Mesendoderm (in vitro differentiated cells): Measurements from ENCODE around the gene ZMYND19.

Experiments used
- DNase-seq: peaks from one replicate; pipeline ENCODE4 v3.0.0; 2013
- H2AK5ac ChIP-seq: 2 replicates; pipeline ENCODE4 v1.6.1; 2013; ENCODE audit warnings: low read length, inconsistent platforms
- H2BK120ac ChIP-seq: 2 replicates; pipeline ENCODE4 v1.6.1; 2013; ENCODE audit warnings: low read depth, mild to moderate bottlenecking, low read length, moderate library complexity, mixed read lengths
- H2BK15ac ChIP-seq: replicated peaks from 2 replicates; pipeline ENCODE4 v1.6.1; 2013; ENCODE audit warnings: low read depth, mild to moderate bottlenecking, moderate library complexity
- H2BK5ac ChIP-seq: 2 replicates; pipeline ENCODE4 v1.6.1; 2013; ENCODE audit warnings: low read length, inconsistent platforms
- H3K18ac ChIP-seq: 2 replicates; pipeline ENCODE4 v1.6.1; 2013; ENCODE audit warnings: mild to moderate bottlenecking, low read length, mixed read lengths
- H3K23ac ChIP-seq: one replicate; pipeline ENCODE4 v1.6.1; 2013; ENCODE audit warnings: low read length
- H3K27ac ChIP-seq: 2 replicates; pipeline ENCODE4 v1.5.1; 2013; ENCODE audit warnings: low read depth, mild to moderate bottlenecking, inconsistent platforms, low read length, moderate library complexity
- H3K27me3 ChIP-seq: 2 replicates; pipeline ENCODE4 v1.6.1; 2013; ENCODE audit warnings: low read length, control low read depth, mild to moderate bottlenecking, inconsistent platforms; ENCODE audit not compliant: insufficient read depth, poor library complexity
- H3K36me3 ChIP-seq: 2 replicates; pipeline ENCODE4 v1.6.1; 2013; ENCODE audit warnings: low read length, inconsistent platforms; ENCODE audit not compliant: control insufficient read depth, insufficient read depth
- H3K4ac ChIP-seq: one replicate; pipeline ENCODE4 v1.6.1; 2013; ENCODE audit warnings: low read depth, mild to moderate bottlenecking, low read length, moderate library complexity
- H3K4me1 ChIP-seq: 2 replicates; pipeline ENCODE4 v1.6.1; 2013; ENCODE audit warnings: low read depth, low read length, inconsistent platforms; ENCODE audit not compliant: control insufficient read depth
- H3K4me2 ChIP-seq: 2 replicates; pipeline ENCODE4 v1.6.1; 2013; ENCODE audit warnings: low read length
- H3K4me3 ChIP-seq: 2 replicates; pipeline ENCODE4 v1.5.1; 2013; ENCODE audit warnings: mild to moderate bottlenecking, low read length
- H3K56ac ChIP-seq: one replicate; pipeline ENCODE4 v1.6.1; 2013; ENCODE audit warnings: low read length
- H3K79me1 ChIP-seq: 2 replicates; pipeline ENCODE4 v1.6.1; 2013; ENCODE audit warnings: low read length, inconsistent platforms
- H3K79me2 ChIP-seq: 2 replicates; pipeline ENCODE4 v1.6.1; 2013; ENCODE audit warnings: mild to moderate bottlenecking, low read length; ENCODE audit not compliant: control insufficient read depth, insufficient read depth
- H3K9ac ChIP-seq: 2 replicates; pipeline ENCODE4 v1.6.1; 2013; ENCODE audit warnings: low read length, inconsistent platforms
- H4K5ac ChIP-seq: one replicate; pipeline ENCODE4 v1.6.1; 2013; ENCODE audit warnings: low read length
- H4K8ac ChIP-seq: one replicate; pipeline ENCODE4 v1.6.1; 2013; ENCODE audit warnings: low read depth, mild to moderate bottlenecking, control low read depth, low read length, moderate library complexity
- WGBS: extraction: QIAGEN DNeasy Blood & Tissue Kit; methylation state at CpG from one replicate; pipeline ENCODE4 v1.1.7; 2013; ENCODE audit warnings: low lambda C conversion rate, missing lambda C conversion rate; ENCODE audit not compliant: insufficient coverage; ENCODE audit errors: extremely low coverage; 5-methylcytosine and 5-hydroxymethylcytosine counted together

ZMYND19 gene

GRCh38 chr9:137564817-137565411 lies 25.4 kb downstream of the ZMYND19 start:
- no peak for DNase-seq
- H3K23ac ChIP-seq: no peak overlapping the region
- no peak overlapping the region for H3K9ac ChIP-seq
- no peaks in the 10 kb centered on the region for H3K79me2 ChIP-seq
- no peaks in the 10 kb centered on the region for H3K79me1 ChIP-seq
- no peak overlapping the region for H2BK15ac ChIP-seq
- no peak overlapping the region for H3K4me3 ChIP-seq
- no peak overlapping the region for H3K18ac ChIP-seq
- H2AK5ac ChIP-seq: no peak overlapping the region
- H3K4me1 ChIP-seq: no peaks in the 10 kb centered on the region
- no peak overlapping the region for H4K5ac ChIP-seq
- no peak overlapping the region for H2BK120ac ChIP-seq
- no peak overlapping the region for H4K8ac ChIP-seq
- no peak overlapping the region for H2BK5ac ChIP-seq
- H3K27ac ChIP-seq: no peak overlapping the region
- H3K4me2 ChIP-seq: no peak overlapping the region
- no CpG with 5 or more reads among the region's 18 CpGs for WGBS
- H3K56ac ChIP-seq: no peak overlapping the region
- H3K27me3 ChIP-seq: no peaks in the 10 kb centered on the region
- no peak overlapping the region for H3K4ac ChIP-seq
- peaks cover 11% of the 10 kb centered on the region for H3K36me3 ChIP-seq

DNA sequence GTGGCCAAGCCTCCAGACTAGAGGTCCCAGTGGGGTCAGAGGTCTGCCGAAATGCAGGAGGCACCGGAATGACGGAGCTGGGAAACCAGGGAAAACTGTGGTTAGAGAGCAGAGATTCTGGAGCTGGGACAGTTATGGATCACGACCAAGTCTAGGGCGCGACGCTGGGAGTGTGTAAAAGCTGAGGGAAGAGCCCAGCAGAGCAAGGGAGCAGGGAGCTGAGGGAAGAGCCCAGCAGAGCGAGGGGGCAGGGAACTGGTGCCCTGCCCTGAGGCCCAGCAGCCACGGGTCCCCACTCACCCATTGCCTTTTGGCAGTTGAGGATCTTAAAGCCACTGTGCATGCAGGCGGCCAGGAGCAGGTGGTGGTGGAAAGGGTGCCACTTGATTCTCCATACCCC lies 26.2 kb downstream of the ZMYND19 start:
- H3K36me3 ChIP-seq: peaks cover 11% of the 10 kb centered on the region
- H4K5ac ChIP-seq: no peak overlapping the region
- H3K27me3 ChIP-seq: no peaks in the 10 kb centered on the region
- no peak for DNase-seq
- no peak overlapping the region for H4K8ac ChIP-seq
- H2AK5ac ChIP-seq: no peak overlapping the region
- no peak overlapping the region for H3K4ac ChIP-seq
- H2BK5ac ChIP-seq: no peak overlapping the region
- no peaks in the 10 kb centered on the region for H3K79me1 ChIP-seq
- H2BK15ac ChIP-seq: no peak overlapping the region
- no peak overlapping the region for H2BK120ac ChIP-seq
- H3K79me2 ChIP-seq: no peaks in the 10 kb centered on the region
- no peak overlapping the region for H3K27ac ChIP-seq
- H3K18ac ChIP-seq: no peak overlapping the region
- no peak overlapping the region for H3K4me3 ChIP-seq
- WGBS: no CpG with 5 or more reads among the region's 10 CpGs
- no peak overlapping the region for H3K23ac ChIP-seq
- no peak overlapping the region for H3K9ac ChIP-seq
- no peak overlapping the region for H3K56ac ChIP-seq
- no peak overlapping the region for H3K4me2 ChIP-seq
- H3K4me1 ChIP-seq: no peaks in the 10 kb centered on the region

GRCh38 chr9:137558127-137558526 lies 32.2 kb downstream of the ZMYND19 start:
- H3K27me3 ChIP-seq: no peaks in the 10 kb centered on the region
- no peak overlapping the region for H2BK120ac ChIP-seq
- no peaks in the 10 kb centered on the region for H3K79me1 ChIP-seq
- no CpG with 5 or more reads among the region's 4 CpGs for WGBS
- no peak overlapping the region for H2BK5ac ChIP-seq
- no peak overlapping the region for H2BK15ac ChIP-seq
- H3K36me3 ChIP-seq: peaks cover 5% of the 10 kb centered on the region
- no peak overlapping the region for H3K56ac ChIP-seq
- H3K9ac ChIP-seq: no peak overlapping the region
- H3K4me2 ChIP-seq: no peak overlapping the region
- H2AK5ac ChIP-seq: no peak overlapping the region
- no peaks in the 10 kb centered on the region for H3K4me1 ChIP-seq
- H3K23ac ChIP-seq: no peak overlapping the region
- no peak overlapping the region for H3K4me3 ChIP-seq
- H3K79me2 ChIP-seq: no peaks in the 10 kb centered on the region
- no peak overlapping the region for H3K18ac ChIP-seq
- H3K4ac ChIP-seq: no peak overlapping the region
- no peak overlapping the region for H4K5ac ChIP-seq
- no peak overlapping the region for H3K27ac ChIP-seq
- no peak for DNase-seq
- no peak overlapping the region for H4K8ac ChIP-seq

- H3K4ac ChIP-seq: no peak overlapping the region
- no peak overlapping the region for H2AK5ac ChIP-seq
- H3K56ac ChIP-seq: no peak overlapping the region
- H2BK15ac ChIP-seq: no peak overlapping the region
- H4K8ac ChIP-seq: no peak overlapping the region
- H3K9ac ChIP-seq: no peak overlapping the region
- no peak overlapping the region for H3K27ac ChIP-seq
- no peak for DNase-seq
- H3K4me1 ChIP-seq: no peaks in the 10 kb centered on the region
- no peak overlapping the region for H3K4me3 ChIP-seq
- H2BK5ac ChIP-seq: no peak overlapping the region
- H3K79me2 ChIP-seq: no peaks in the 10 kb centered on the region
- H4K5ac ChIP-seq: no peak overlapping the region
- H2BK120ac ChIP-seq: no peak overlapping the region
- H3K4me2 ChIP-seq: no peak overlapping the region
- peaks cover 5% of the 10 kb centered on the region for H3K36me3 ChIP-seq
- WGBS: no CpG with 5 or more reads among the region's 24 CpGs
- H3K79me1 ChIP-seq: no peaks in the 10 kb centered on the region
- H3K27me3 ChIP-seq: no peaks in the 10 kb centered on the region
- no peak overlapping the region for H3K23ac ChIP-seq
- H3K18ac ChIP-seq: no peak overlapping the region
Measured at GRCh38 chr9:137556069-137556838, 34.1 kb downstream of the ZMYND19 start.

GRCh38 chr9:137555179-137555578 lies 35.1 kb downstream of the ZMYND19 start:
- Histone ChIP-seq H3K23ac (no peak overlapping the region), H4K8ac (no peak overlapping the region), H3K79me1 (no peaks in the 10 kb centered on the region), H2BK15ac (no peak overlapping the region), H3K27me3 (no peaks in the 10 kb centered on the region), H3K79me2 (no peaks in the 10 kb centered on the region), H3K4me2 (no peak overlapping the region), H2AK5ac (no peak overlapping the region), H3K4me1 (no peaks in the 10 kb centered on the region), H3K4me3 (no peak overlapping the region), H3K56ac (no peak overlapping the region), H3K36me3 (peaks cover 5% of the 10 kb centered on the region), H2BK120ac (no peak overlapping the region), H2BK5ac (no peak overlapping the region), H3K18ac (no peak overlapping the region), H3K27ac (no peak overlapping the region), H4K5ac (no peak overlapping the region), H3K4ac (no peak overlapping the region), H3K9ac (no peak overlapping the region)
- no peak for DNase-seq
- no CpG with 5 or more reads among the region's 10 CpGs for WGBS
